H9 (cell line): Measurements from ENCODE around the gene ARRDC1. TPM values are rescaled to one million over a fixed set of nuclear protein-coding genes. Genes with fewer than 3 reads are reported as not detected.

Experiments
- DNase-seq: peaks from one replicate; pipeline ENCODE4 v3.0.0-alpha.2; 2017
- H2AFZ ChIP-seq: one replicate; pipeline ENCODE4 v1.6.1; 2013; ENCODE audit warnings: mild to moderate bottlenecking, low read length, control low read depth, moderate library complexity
- H2AK5ac ChIP-seq: 2 replicates; pipeline ENCODE4 v1.6.1; 2013; ENCODE audit warnings: low read length, control low read depth, mixed read lengths; ENCODE audit not compliant: insufficient read length
- H2BK120ac ChIP-seq: one replicate; pipeline ENCODE4 v1.6.1; 2013; ENCODE audit warnings: low read depth, mild to moderate bottlenecking, low read length, control low read depth, inconsistent platforms; ENCODE audit not compliant: poor library complexity, severe bottlenecking
- H2BK12ac ChIP-seq: 2 replicates; pipeline ENCODE4 v1.6.1; 2013; ENCODE audit warnings: low read length, control low read depth, mixed read lengths, low read depth; ENCODE audit not compliant: insufficient read length
- H2BK15ac ChIP-seq: 2 replicates; pipeline ENCODE4 v1.6.1; 2013; ENCODE audit warnings: low read depth, low read length, control low read depth
- H2BK20ac ChIP-seq: one replicate; pipeline ENCODE4 v1.6.1; 2013; ENCODE audit warnings: low read depth, mild to moderate bottlenecking, low read length, control low read depth, inconsistent platforms; ENCODE audit not compliant: poor library complexity, severe bottlenecking
- H2BK5ac ChIP-seq: 2 replicates; pipeline ENCODE4 v1.6.1; 2013; ENCODE audit warnings: low read length, control low read depth, mixed read lengths; ENCODE audit not compliant: insufficient read length
- H3K14ac ChIP-seq: 2 replicates; pipeline ENCODE4 v1.6.1; 2013; ENCODE audit warnings: low read length, control low read depth; ENCODE audit not compliant: insufficient read depth
- H3K18ac ChIP-seq: 2 replicates; pipeline ENCODE4 v1.6.1; 2013; ENCODE audit warnings: low read depth, mild to moderate bottlenecking, mixed read lengths, low read length, control low read depth; ENCODE audit not compliant: insufficient read length
- H3K23ac ChIP-seq: 2 replicates; pipeline ENCODE4 v1.6.1; 2013; ENCODE audit warnings: low read length, control low read depth, mixed read lengths, low read depth; ENCODE audit not compliant: insufficient read length
- H3K23me2 ChIP-seq: 2 replicates; pipeline ENCODE4 v1.6.1; 2013; ENCODE audit warnings: low read depth, mild to moderate bottlenecking, mixed read lengths, low read length, control low read depth; ENCODE audit not compliant: insufficient read length, poor library complexity, severe bottlenecking
- H3K27ac ChIP-seq: 2 replicates; pipeline ENCODE4 v1.5.1; 2013; ENCODE audit warnings: low read length, control low read depth, mixed read lengths, low read depth; ENCODE audit not compliant: insufficient read length
- H3K27me3 ChIP-seq: 2 replicates; pipeline ENCODE4 v1.6.1; 2013; ENCODE audit warnings: low read length, control low read depth, inconsistent platforms; ENCODE audit not compliant: insufficient read depth
- H3K4ac ChIP-seq: 2 replicates; pipeline ENCODE4 v1.6.1; 2013; ENCODE audit warnings: low read depth, mild to moderate bottlenecking, control low read depth, inconsistent platforms, low read length, moderate library complexity
- H3K4me1 ChIP-seq: 2 replicates; pipeline ENCODE4 v1.6.1; 2013; ENCODE audit warnings: low read length, control low read depth, inconsistent platforms; ENCODE audit not compliant: insufficient read depth
- H3K4me2 ChIP-seq: 2 replicates; pipeline ENCODE4 v1.6.1; 2013; ENCODE audit warnings: low read length, control low read depth, mixed read lengths; ENCODE audit not compliant: insufficient read length, insufficient read depth
- H3K56ac ChIP-seq: 2 replicates; pipeline ENCODE4 v1.6.1; 2013; ENCODE audit warnings: low read depth, mild to moderate bottlenecking, mixed read lengths, low read length, control low read depth; ENCODE audit not compliant: insufficient read length
- H3K79me1 ChIP-seq: 2 replicates; pipeline ENCODE4 v1.6.1; 2013; ENCODE audit warnings: low read depth, mild to moderate bottlenecking, moderate library complexity, low read length, control low read depth, inconsistent platforms; ENCODE audit not compliant: insufficient read depth, poor library complexity, severe bottlenecking
- H3K79me2 ChIP-seq: 2 replicates; pipeline ENCODE4 v1.6.1; 2013; ENCODE audit warnings: low read length, control low read depth, inconsistent platforms; ENCODE audit not compliant: insufficient read depth
- H3K9ac ChIP-seq: 2 replicates; pipeline ENCODE4 v1.6.1; 2013; ENCODE audit warnings: low read length, control low read depth, mixed read lengths; ENCODE audit not compliant: insufficient read length; ENCODE audit errors: extremely low read depth
- H3K9me3 ChIP-seq: one replicate; pipeline ENCODE4 v1.6.1; 2013; ENCODE audit warnings: low read depth, low read length, inconsistent platforms; ENCODE audit not compliant: control insufficient read depth
- H3T11ph ChIP-seq: one replicate; pipeline ENCODE4 v1.6.1; 2013; ENCODE audit warnings: mild to moderate bottlenecking, low read length, control low read depth, inconsistent platforms
- H4K20me1 ChIP-seq: one replicate; pipeline ENCODE4 v1.6.1; 2013; ENCODE audit not compliant: control insufficient read depth, insufficient read length, insufficient read depth
- H4K5ac ChIP-seq: 2 replicates; pipeline ENCODE4 v1.6.1; 2013; ENCODE audit warnings: low read depth, mild to moderate bottlenecking, mixed read lengths, low read length, control low read depth; ENCODE audit not compliant: insufficient read length
- H4K8ac ChIP-seq: replicated peaks from 2 replicates; pipeline ENCODE4 v1.6.1; 2013; ENCODE audit warnings: low read length, control low read depth, mixed read lengths, low read depth; ENCODE audit not compliant: insufficient read length
- H4K91ac ChIP-seq: 2 replicates; pipeline ENCODE4 v1.6.1; 2013; ENCODE audit warnings: low read depth, mild to moderate bottlenecking, moderate library complexity, mixed read lengths, low read length, control low read depth; ENCODE audit not compliant: insufficient read length
- H3K27ac Mint-ChIP-seq, 3 experiments: 2 replicates in 2 of 3; 3 replicates in 1 of 3; pipeline ENCODE4 v1.8.0; 2020 to 2021; ENCODE audit warnings: mixed read lengths in 3 of 3, mild to moderate bottlenecking in 1 of 3, moderate library complexity in 1 of 3
- H3K27me3 Mint-ChIP-seq: 2 replicates; pipeline ENCODE4 v1.8.0; 2021; ENCODE audit warnings: low read depth, mild to moderate bottlenecking, moderate library complexity, mixed read lengths
- H3K36me3 Mint-ChIP-seq, 3 experiments: 2 replicates in 2 of 3; 3 replicates in 1 of 3; pipeline ENCODE4 v1.8.0; 2020 to 2021; ENCODE audit warnings: low read depth in 3 of 3, mixed read lengths in 3 of 3; ENCODE audit not compliant: insufficient read depth in 1 of 3
- H3K4me1 Mint-ChIP-seq, 2 experiments: 2 replicates each; pipeline ENCODE4 v1.8.0; 2020; ENCODE audit warnings: mixed read lengths in 2 of 2
- H3K4me3 Mint-ChIP-seq, 2 experiments: 2 replicates in 1 of 2; 3 replicates in 1 of 2; pipeline ENCODE4 v1.8.0; 2020 to 2021; ENCODE audit warnings: mild to moderate bottlenecking in 2 of 2, mixed read lengths in 2 of 2, moderate library complexity in 1 of 2
- H3K9me3 Mint-ChIP-seq, 2 experiments: 2 replicates in 1 of 2; 3 replicates in 1 of 2; pipeline ENCODE4 v1.8.0; 2020; ENCODE audit warnings: mild to moderate bottlenecking in 2 of 2, mixed read lengths in 2 of 2, moderate library complexity in 1 of 2
- CTCF ChIP-seq: fragments of 200-600 bp; sonication (generic); conservative IDR thresholded peaks from 3 replicates; pipeline ENCODE4 v1.8.0; 2021; ENCODE audit warnings: antibody characterized with exemption, mild to moderate bottlenecking
- WGBS: extraction: QIAGEN DNeasy Blood & Tissue Kit; methylation state at CpG from one replicate; pipeline ENCODE4 v1.1.7; 2013; ENCODE audit warnings: missing lambda C conversion rate, low lambda C conversion rate, mixed read lengths; ENCODE audit not compliant: insufficient read length; ENCODE audit errors: extremely low coverage; 5-methylcytosine and 5-hydroxymethylcytosine counted together
- total RNA-seq: library from RNA; stranded (reverse); gene quantifications from 2 replicates; pipeline ENCODE4 v1.2.1, GENCODE V29; 2021

The ARRDC1 gene
- total RNA-seq, 1 experiment from 2014 or later = 34.4 TPM

GRCh38 chr9:137580954-137581322 is 24.5 kb upstream of the ARRDC1 start:
- Mint-ChIP-seq H3K4me1 (peaks cover 29 to 40% of the 10 kb centered on the region in 2 experiments), H3K27ac (no peak overlapping the region), H3K4me3 (no peak overlapping the region), H3K27me3 (no peaks in the 10 kb centered on the region), H3K36me3 (peaks cover 16 to 71% (median 53%) of the 10 kb centered on the region in 3 experiments; a peak in 6 of 7 replicates), H3K9me3 (no peaks in the 10 kb centered on the region)
- no CpG with 5 or more reads among the region's 4 CpGs for WGBS
- H3K9ac ChIP-seq = no peak overlapping the region
- peaks cover 4% of the 10 kb centered on the region; the same call in 1 of the 2 replicates for H3K4me1 ChIP-seq
- no peak overlapping the region for H2BK120ac ChIP-seq
- no peak overlapping the region for H2AFZ ChIP-seq
- H3K56ac ChIP-seq = no peak overlapping the region
- peaks cover 10% of the 10 kb centered on the region; the same call in 1 of the 2 replicates for H3K79me2 ChIP-seq
- H4K91ac ChIP-seq = no peak overlapping the region
- H2BK15ac ChIP-seq = no peak overlapping the region
- no peak overlapping the region for H3K23ac ChIP-seq
- no peak overlapping the region for H3T11ph ChIP-seq
- H2BK12ac ChIP-seq = no peak overlapping the region
- H3K23me2 ChIP-seq = peaks cover 12% of the 10 kb centered on the region
- H3K27ac ChIP-seq = no peak overlapping the region
- no peak overlapping the region for H2BK20ac ChIP-seq
- no peaks in the 10 kb centered on the region for H4K20me1 ChIP-seq
- TF ChIP-seq CTCF = no peak
- no peak overlapping the region for H4K5ac ChIP-seq
- no peak overlapping the region for H4K8ac ChIP-seq
- DNase-seq = no peak
- H3K4ac ChIP-seq = no peak overlapping the region
- no peak overlapping the region; the same call in 1 of the 2 replicates for H3K14ac ChIP-seq
- no peak overlapping the region for H2BK5ac ChIP-seq
- H3K27me3 ChIP-seq = no peaks in the 10 kb centered on the region
- no peak overlapping the region for H3K4me2 ChIP-seq
- no peaks in the 10 kb centered on the region for H3K9me3 ChIP-seq
- no peak overlapping the region for H3K18ac ChIP-seq
- H2AK5ac ChIP-seq = no peak overlapping the region
- peaks cover 7% of the 10 kb centered on the region for H3K79me1 ChIP-seq
